IMR-90 (cell line): ENCODE results near the gene DPP10. TPM values are rescaled to one million over a fixed set of nuclear protein-coding genes. Genes with fewer than 3 reads are reported as not detected.

ENCODE experiments used
- ATAC-seq: fragments of 200-7000 bp; cut with Tn5 transposase; 2 replicates; pipeline ENCODE4 v1.9.1; 2020; ENCODE audit warnings: low read depth, mild to moderate bottlenecking, moderate library complexity
- BruUV-seq: library from RNA; stranded (reverse); fragments of 400-500 nt; replicated peaks from 2 replicates; lab custom pipeline; 2021; lab: Mats Ljungman, UMichigan
- CTCF ChIA-PET: fragments of 300-600 bp; formaldehyde crosslinking; extraction: SDS; loops from one replicate; lab custom pipeline; 2021; ENCODE audit warnings: antibody characterized with exemption; lab: Yijun Ruan, JAX
- POLR2A ChIA-PET: fragments of 300-600 bp; sonication (Branson Sonifier 250); formaldehyde crosslinking; loops from one replicate; lab custom pipeline; 2022; ENCODE audit warnings: antibody characterized with exemption; ENCODE audit not compliant: unreplicated experiment; lab: Charles Lee
- DNase-seq: peaks from one replicate; pipeline ENCODE4 v3.0.0; 2013
- H2AFZ ChIP-seq: replicated peaks from 2 replicates; pipeline ENCODE3; 2013; ENCODE audit warnings: low read length, mild to moderate bottlenecking; ENCODE audit not compliant: poor library complexity
- H2AK5ac ChIP-seq: 2 replicates; pipeline ENCODE4 v1.6.1; 2013; ENCODE audit warnings: low read depth, low read length, inconsistent platforms
- H2AK9ac ChIP-seq: replicated peaks from 2 replicates; pipeline ENCODE3; 2013; ENCODE audit warnings: mild to moderate bottlenecking, low read depth, low read length, moderate library complexity; ENCODE audit not compliant: poor library complexity
- H2BK120ac ChIP-seq: 2 replicates; pipeline ENCODE4 v1.6.1; 2013; ENCODE audit warnings: low read depth, low read length, inconsistent platforms
- H2BK15ac ChIP-seq: 3 replicates; pipeline ENCODE4 v1.6.1; 2013; ENCODE audit warnings: low read depth, low read length, inconsistent platforms
- H2BK20ac ChIP-seq: 2 replicates; pipeline ENCODE4 v1.6.1; 2013; ENCODE audit warnings: low read depth, mild to moderate bottlenecking, inconsistent platforms, low read length, moderate library complexity
- H2BK5ac ChIP-seq: 2 replicates; pipeline ENCODE4 v1.6.1; 2013; ENCODE audit warnings: mild to moderate bottlenecking, low read depth, low read length, inconsistent platforms; ENCODE audit not compliant: poor library complexity, severe bottlenecking
- H3K14ac ChIP-seq: replicated peaks from 2 replicates; pipeline ENCODE4 v1.6.1; 2013; ENCODE audit warnings: low read depth, low read length, inconsistent platforms
- H3K18ac ChIP-seq: 2 replicates; pipeline ENCODE4 v1.6.1; 2013; ENCODE audit warnings: low read depth, low read length, control low read depth
- H3K23ac ChIP-seq: 2 replicates; pipeline ENCODE4 v1.6.1; 2013; ENCODE audit warnings: low read depth, low read length, inconsistent platforms
- H3K27ac ChIP-seq: 2 replicates; pipeline ENCODE4 v1.5.1; 2013; ENCODE audit warnings: mild to moderate bottlenecking, control low read depth, low read length; ENCODE audit not compliant: insufficient read depth
- H3K27me3 ChIP-seq: 2 replicates; pipeline ENCODE4 v1.6.1; 2013; ENCODE audit warnings: low read length; ENCODE audit not compliant: control insufficient read depth, insufficient read depth
- H3K36me3 ChIP-seq: 2 replicates; pipeline ENCODE4 v1.6.1; 2013; ENCODE audit warnings: low read length, mixed read lengths; ENCODE audit not compliant: control insufficient read depth, insufficient read depth
- H3K4ac ChIP-seq: 2 replicates; pipeline ENCODE4 v1.6.1; 2013; ENCODE audit warnings: low read depth, low read length, inconsistent platforms
- H3K4me1 ChIP-seq: 2 replicates; pipeline ENCODE4 v1.6.1; 2013; ENCODE audit warnings: low read length, mixed read lengths; ENCODE audit not compliant: control insufficient read depth, insufficient read depth
- H3K4me2 ChIP-seq: 2 replicates; pipeline ENCODE4 v1.6.1; 2013; ENCODE audit warnings: low read depth, mild to moderate bottlenecking, control low read depth, low read length, moderate library complexity
- H3K4me3 ChIP-seq: 2 replicates; pipeline ENCODE4 v1.5.1; 2013; ENCODE audit warnings: low read depth, mild to moderate bottlenecking, control low read depth, low read length, moderate library complexity; ENCODE audit not compliant: insufficient read depth
- H3K56ac ChIP-seq: 2 replicates; pipeline ENCODE4 v1.6.1; 2013; ENCODE audit warnings: low read length, inconsistent platforms; ENCODE audit not compliant: insufficient read depth; ENCODE audit errors: extremely low read depth
- H3K79me1 ChIP-seq, 2 experiments: 2 replicates each; pipeline ENCODE4 v1.6.1; 2013; ENCODE audit warnings: low read length in 2 of 2, inconsistent platforms in 1 of 2, low read depth in 1 of 2
- H3K9ac ChIP-seq: 2 replicates; pipeline ENCODE4 v1.6.1; 2013; ENCODE audit warnings: low read depth, low read length, control low read depth
- H3K9me1 ChIP-seq: 2 replicates; pipeline ENCODE4 v1.6.1; 2013; ENCODE audit warnings: low read length, inconsistent platforms; ENCODE audit not compliant: insufficient read depth
- H3K9me3 ChIP-seq: 2 replicates; pipeline ENCODE4 v1.6.1; 2013; ENCODE audit warnings: low read length; ENCODE audit not compliant: control insufficient read depth, insufficient read depth
- H4K20me1 ChIP-seq: 2 replicates; pipeline ENCODE4 v1.6.1; 2013; ENCODE audit warnings: low read length, inconsistent platforms; ENCODE audit not compliant: insufficient read depth
- H4K5ac ChIP-seq: 2 replicates; pipeline ENCODE4 v1.6.1; 2013; ENCODE audit warnings: mild to moderate bottlenecking, low read depth, low read length, control low read depth
- H4K8ac ChIP-seq, 2 experiments: 2 replicates each; pipeline ENCODE4 v1.6.1; 2013; ENCODE audit warnings: low read depth in 2 of 2, low read length in 2 of 2, control low read depth in 1 of 2, inconsistent platforms in 1 of 2
- H4K91ac ChIP-seq: 2 replicates; pipeline ENCODE4 v1.6.1; 2013; ENCODE audit warnings: low read depth, low read length, inconsistent platforms; ENCODE audit not compliant: insufficient read depth
- BHLHE40 ChIP-seq: fragments of 150-350 bp; IDR thresholded peaks from 2 replicates; pipeline ENCODE4 v1.6.1; 2016; ENCODE audit warnings: mild to moderate bottlenecking, low read depth, low read length
- CEBPB ChIP-seq: IDR thresholded peaks from 2 replicates; pipeline ENCODE4 v1.6.1; 2012; ENCODE audit warnings: low read depth, low read length, improper control_type of control experiment
- CHD1 ChIP-seq: IDR thresholded peaks from 2 replicates; pipeline ENCODE4 v1.6.1; 2012; ENCODE audit warnings: low read depth, low read length, improper control_type of control experiment
- FOS ChIP-seq: fragments of 150-350 bp; IDR thresholded peaks from 2 replicates; pipeline ENCODE4 v1.6.1; 2016; ENCODE audit warnings: low read depth, low read length
- MAFK ChIP-seq: IDR thresholded peaks from 2 replicates; pipeline ENCODE4 v1.6.1; 2012; ENCODE audit warnings: low read depth, low read length, improper control_type of control experiment
- MAZ ChIP-seq: IDR thresholded peaks from 2 replicates; pipeline ENCODE4 v1.6.1; 2012; ENCODE audit warnings: low read depth, mild to moderate bottlenecking, low read length, improper control_type of control experiment, moderate library complexity, borderline replicate concordance
- MXI1 ChIP-seq: IDR thresholded peaks from 2 replicates; pipeline ENCODE4 v1.6.1; 2012; ENCODE audit warnings: low read depth, mild to moderate bottlenecking, low read length, moderate library complexity, borderline replicate concordance
- NFE2L2 ChIP-seq: fragments of 150-350 bp; IDR thresholded peaks from 2 replicates; pipeline ENCODE4 v1.6.1; 2016; ENCODE audit warnings: low read depth, mild to moderate bottlenecking, low read length
- POLR2A ChIP-seq: IDR thresholded peaks from 2 replicates; pipeline ENCODE4 v1.6.1; 2012; ENCODE audit warnings: mild to moderate bottlenecking, low read depth, low read length
- RAD21 ChIP-seq: IDR thresholded peaks from 2 replicates; pipeline ENCODE4 v1.6.1; 2012; ENCODE audit warnings: low read length, improper control_type of control experiment
- RCOR1 ChIP-seq: IDR thresholded peaks from 2 replicates; pipeline ENCODE4 v1.6.1; 2012; ENCODE audit warnings: mild to moderate bottlenecking, low read length, improper control_type of control experiment; ENCODE audit not compliant: insufficient replicate concordance
- RFX5 ChIP-seq: IDR thresholded peaks from 2 replicates; pipeline ENCODE4 v1.8.0; 2012; ENCODE audit warnings: low read depth, mild to moderate bottlenecking, low read length, moderate library complexity
- SMC3 ChIP-seq: fragments of 150-350 bp; IDR thresholded peaks from 2 replicates; pipeline ENCODE4 v1.6.1; 2016; ENCODE audit warnings: low read depth, mild to moderate bottlenecking, antibody characterized with exemption, low read length, moderate library complexity
- WGBS, 2 experiments: methylation state at CpG; one replicate each; pipeline versions ENCODE4 v1.1.5 to v1.1.7; 2013; ENCODE audit warnings: missing lambda C conversion rate in 2 of 2; ENCODE audit not compliant: insufficient read length in 1 of 2; ENCODE audit errors: extremely low coverage in 2 of 2; 5-methylcytosine and 5-hydroxymethylcytosine counted together
- dilution Hi-C: fragments of 300-500 bp; cut with HindIII; formaldehyde crosslinking; loops from one replicate; pipeline ENCODE4 v1.14.3; 2018; ENCODE audit warnings: low sequenced_read_pairs; ENCODE audit not compliant: unreplicated experiment
- in situ Hi-C: fragments of 300-500 bp; cut with MboI; formaldehyde crosslinking; loops from 3 replicates; pipeline ENCODE4 v1.14.3; 2019; ENCODE audit warnings: low sequenced_read_pairs, inconsistent platforms, mixed read lengths
- intact Hi-C: fragments of 100-400 bp; cut with micrococcal nuclease; formaldehyde crosslinking; loops from 2 replicates; pipeline ENCODE4 v1.10.0; 2022
- polyA plus RNA-seq, 3 experiments: library from polyadenylated mRNA; depleted of rRNA; stranded (reverse); fragments of >200 nt; gene quantifications; 2 replicates each; pipeline ENCODE4 v1.2.3, GENCODE V29; 2012; ENCODE audit warnings: low replicate concordance in 1 of 3
- total RNA-seq: library from RNA; depleted of rRNA; stranded (reverse); fragments of >200 nt; gene quantifications from 2 replicates; pipeline ENCODE4 v1.2.3, GENCODE V29; 2012
- TF ChIP-seq, protein P1 (sequence below): fragments of 150-350 bp; IDR thresholded peaks from 2 replicates; pipeline ENCODE4 v1.6.1; 2017; ENCODE audit warnings: mild to moderate bottlenecking, antibody characterized with exemption, low read length, low read depth
- TF ChIP-seq, protein P2 (sequence below): conservative IDR thresholded peaks from 2 replicates; pipeline ENCODE4 v1.5.1; 2012; ENCODE audit warnings: mild to moderate bottlenecking, low read depth, low read length, improper control_type of control experiment
- TF ChIP-seq, protein P3 (sequence below): fragments of 150-350 bp; IDR thresholded peaks from 2 replicates; pipeline ENCODE4 v1.6.1; 2016; ENCODE audit warnings: low read depth, mild to moderate bottlenecking, low read length, moderate library complexity, borderline replicate concordance

DPP10 gene
- total and polyA plus RNA-seq, 2 of the 4 experiments (the other 2 are of a cell fraction): not detected

DNA sequence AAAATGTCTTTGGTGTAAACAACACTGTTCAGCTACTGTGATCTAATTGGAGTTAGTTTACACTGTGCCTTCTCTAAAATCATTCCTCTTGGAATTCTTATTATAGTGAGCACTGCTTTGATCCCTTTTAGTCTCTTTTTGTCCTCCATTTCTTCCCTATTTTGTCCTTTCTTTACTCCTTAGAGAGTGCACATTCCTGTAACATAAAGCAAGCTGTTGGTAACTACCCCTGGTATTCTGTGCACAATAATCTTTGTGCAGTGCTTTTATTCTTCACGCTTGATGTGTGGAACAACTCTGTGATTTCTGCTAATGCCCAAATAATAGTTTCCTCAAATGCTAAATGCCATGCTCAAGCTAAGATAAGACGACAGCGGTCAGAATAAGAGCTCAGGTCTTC lies 401.5 kb downstream of the DPP10 start:
- Histone ChIP-seq H4K20me1 (no peaks in the 10 kb centered on the region), H3K79me1 (no peaks in the 10 kb centered on the region), H2BK5ac (no peak overlapping the region), H3K27ac (no peak overlapping the region), H3K14ac (no peak overlapping the region), H2AK9ac (no peak overlapping the region), H3K36me3 (no peaks in the 10 kb centered on the region), H3K18ac (no peak overlapping the region), H3K9ac (no peak overlapping the region), H3K23ac (no peak overlapping the region), H3K27me3 (no peaks in the 10 kb centered on the region), H4K8ac (no peak overlapping the region), H2BK20ac (no peak overlapping the region), H3K4ac (no peak overlapping the region), H3K9me1 (no peaks in the 10 kb centered on the region), H4K5ac (no peak overlapping the region), H3K9me3 (peaks cover 6% of the 10 kb centered on the region; the same call in 1 of the 2 replicates), H3K4me2 (no peak overlapping the region), H4K91ac (no peak overlapping the region), H3K4me1 (no peaks in the 10 kb centered on the region), H3K56ac (no peak overlapping the region), H2BK120ac (no peak overlapping the region), H3K4me3 (no peak overlapping the region), H2AK5ac (no peak overlapping the region), H2BK15ac (no peak overlapping the region), H2AFZ (no peak overlapping the region)
- TF ChIP-seq FOS: no peak
- no peak for TF ChIP-seq CHD1
- TF ChIP-seq MXI1: no peak
- TF ChIP-seq POLR2A: no peak
- TF ChIP-seq, protein P1, sequence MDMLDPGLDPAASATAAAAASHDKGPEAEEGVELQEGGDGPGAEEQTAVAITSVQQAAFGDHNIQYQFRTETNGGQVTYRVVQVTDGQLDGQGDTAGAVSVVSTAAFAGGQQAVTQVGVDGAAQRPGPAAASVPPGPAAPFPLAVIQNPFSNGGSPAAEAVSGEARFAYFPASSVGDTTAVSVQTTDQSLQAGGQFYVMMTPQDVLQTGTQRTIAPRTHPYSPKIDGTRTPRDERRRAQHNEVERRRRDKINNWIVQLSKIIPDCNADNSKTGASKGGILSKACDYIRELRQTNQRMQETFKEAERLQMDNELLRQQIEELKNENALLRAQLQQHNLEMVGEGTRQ: no peak
- TF ChIP-seq, protein P2, sequence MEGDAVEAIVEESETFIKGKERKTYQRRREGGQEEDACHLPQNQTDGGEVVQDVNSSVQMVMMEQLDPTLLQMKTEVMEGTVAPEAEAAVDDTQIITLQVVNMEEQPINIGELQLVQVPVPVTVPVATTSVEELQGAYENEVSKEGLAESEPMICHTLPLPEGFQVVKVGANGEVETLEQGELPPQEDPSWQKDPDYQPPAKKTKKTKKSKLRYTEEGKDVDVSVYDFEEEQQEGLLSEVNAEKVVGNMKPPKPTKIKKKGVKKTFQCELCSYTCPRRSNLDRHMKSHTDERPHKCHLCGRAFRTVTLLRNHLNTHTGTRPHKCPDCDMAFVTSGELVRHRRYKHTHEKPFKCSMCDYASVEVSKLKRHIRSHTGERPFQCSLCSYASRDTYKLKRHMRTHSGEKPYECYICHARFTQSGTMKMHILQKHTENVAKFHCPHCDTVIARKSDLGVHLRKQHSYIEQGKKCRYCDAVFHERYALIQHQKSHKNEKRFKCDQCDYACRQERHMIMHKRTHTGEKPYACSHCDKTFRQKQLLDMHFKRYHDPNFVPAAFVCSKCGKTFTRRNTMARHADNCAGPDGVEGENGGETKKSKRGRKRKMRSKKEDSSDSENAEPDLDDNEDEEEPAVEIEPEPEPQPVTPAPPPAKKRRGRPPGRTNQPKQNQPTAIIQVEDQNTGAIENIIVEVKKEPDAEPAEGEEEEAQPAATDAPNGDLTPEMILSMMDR: no peak
- TF ChIP-seq RFX5: no peak
- TF ChIP-seq SMC3: no peak
- TF ChIP-seq MAZ: no peak
- TF ChIP-seq NFE2L2: no peak
- TF ChIP-seq BHLHE40: no peak
- no peak for TF ChIP-seq MAFK
- no peak for TF ChIP-seq RCOR1
- TF ChIP-seq, protein P3, sequence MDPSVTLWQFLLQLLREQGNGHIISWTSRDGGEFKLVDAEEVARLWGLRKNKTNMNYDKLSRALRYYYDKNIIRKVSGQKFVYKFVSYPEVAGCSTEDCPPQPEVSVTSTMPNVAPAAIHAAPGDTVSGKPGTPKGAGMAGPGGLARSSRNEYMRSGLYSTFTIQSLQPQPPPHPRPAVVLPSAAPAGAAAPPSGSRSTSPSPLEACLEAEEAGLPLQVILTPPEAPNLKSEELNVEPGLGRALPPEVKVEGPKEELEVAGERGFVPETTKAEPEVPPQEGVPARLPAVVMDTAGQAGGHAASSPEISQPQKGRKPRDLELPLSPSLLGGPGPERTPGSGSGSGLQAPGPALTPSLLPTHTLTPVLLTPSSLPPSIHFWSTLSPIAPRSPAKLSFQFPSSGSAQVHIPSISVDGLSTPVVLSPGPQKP: no peak
- no peak for TF ChIP-seq CEBPB
- no peak for TF ChIP-seq RAD21
- dilution Hi-C loops (no loop called here), in situ Hi-C loops (no loop called here), intact Hi-C loops (no loop called here)
- BruUV-seq: no TSS peak
- CTCF ChIA-PET: no interaction called here
- DNase-seq: no peak
- POLR2A ChIA-PET: no interaction called here
- no CpG with 5 or more reads among the region's 3 CpGs for WGBS, 2 experiments
- no peak for ATAC-seq
